GM23248 (cell line): ENCODE measurements around the gene GLI2.

ENCODE experiments used
- EZH2 ChIP-seq: fragments of 200-600 bp; sonication (generic); IDR thresholded peaks from 2 replicates; pipeline ENCODE4 v1.6.1; 2018; ENCODE audit warnings: antibody characterized with exemption, mild to moderate bottlenecking; ENCODE audit not compliant: insufficient read depth, poor library complexity, severe bottlenecking
- EZH2phosphoT487 ChIP-seq: fragments of 200-600 bp; sonication (generic); IDR thresholded peaks from 2 replicates; pipeline ENCODE4 v1.6.1; 2018; ENCODE audit warnings: antibody characterized with exemption, moderate library complexity, mild to moderate bottlenecking, low read depth; ENCODE audit not compliant: insufficient read depth

DNA sequence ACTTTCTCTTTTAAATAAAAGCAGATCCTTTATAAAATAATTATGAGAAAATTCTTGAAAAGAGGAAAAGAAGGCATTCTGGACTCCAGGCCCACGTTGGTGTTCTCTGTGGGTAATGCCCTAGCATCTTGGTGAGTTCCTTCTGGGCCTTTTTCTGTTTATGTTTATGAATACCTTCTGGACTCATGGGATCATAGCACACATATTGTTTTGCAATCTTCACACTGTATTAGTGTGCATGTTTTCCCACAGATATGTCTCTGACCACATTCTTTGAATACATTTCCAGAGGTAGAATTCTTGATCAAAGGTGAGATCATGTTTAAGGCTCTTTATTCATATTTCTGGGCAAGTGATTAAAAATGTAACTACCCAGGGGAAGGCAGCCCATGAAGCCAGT is 15.9 kb downstream of the GLI2 start:
- no peak for TF ChIP-seq EZH2
- TF ChIP-seq EZH2phosphoT487, result no peak
